NCI-H2196 (cell line): ENCODE data around the gene CASZ1.

Experiments
- DNase-seq: peaks from one replicate; lab custom pipeline; 2025; ENCODE audit not compliant: unreplicated experiment; lab: John Stamatoyannopoulos, UW

Gene CASZ1

DNA sequence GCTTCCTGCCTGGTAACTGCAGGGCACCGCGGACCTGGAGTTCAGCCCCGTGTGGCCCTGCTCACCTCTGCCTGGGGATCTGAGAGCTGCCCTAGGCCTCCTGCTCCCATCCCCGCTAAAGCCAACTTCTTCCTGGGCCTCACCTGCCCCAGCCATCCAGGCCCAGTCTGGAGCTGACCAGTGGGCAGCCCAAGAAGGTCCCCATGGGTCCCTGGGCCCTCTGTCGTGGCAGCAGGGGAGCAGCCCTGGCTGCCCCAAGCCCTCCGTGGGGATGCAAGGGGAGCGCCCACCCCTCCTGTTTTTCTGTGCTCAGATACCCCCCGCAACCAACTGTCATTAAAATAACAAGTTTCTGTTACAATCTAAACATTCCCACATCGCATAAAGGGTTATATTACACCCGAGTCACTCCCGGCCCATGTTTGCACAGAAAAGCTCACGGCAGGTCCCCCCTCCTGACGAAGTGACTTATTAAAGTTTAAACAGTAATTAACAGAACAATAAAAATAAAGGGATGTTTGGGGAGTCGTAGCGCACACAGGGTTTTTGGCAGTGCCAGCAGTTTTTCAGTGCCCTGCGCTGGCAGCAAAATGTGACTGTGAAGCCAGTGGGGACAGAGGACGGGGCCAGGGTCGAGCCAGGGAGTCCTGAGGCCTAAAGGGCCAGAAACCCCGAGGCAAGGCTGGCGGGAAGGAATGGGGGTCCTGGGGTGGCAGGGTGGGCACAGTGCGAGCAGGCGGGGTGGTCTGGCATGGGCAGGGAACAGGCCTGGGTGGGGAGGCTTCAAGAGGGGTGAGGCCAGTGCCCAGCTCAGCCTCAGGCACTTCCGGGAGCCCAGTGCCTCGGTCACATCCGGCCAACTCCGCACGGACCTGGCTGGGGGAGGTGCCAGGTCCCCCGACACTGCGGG lies 121.5 kb downstream of the CASZ1 start:
- DNase-seq, result no peak

DNA sequence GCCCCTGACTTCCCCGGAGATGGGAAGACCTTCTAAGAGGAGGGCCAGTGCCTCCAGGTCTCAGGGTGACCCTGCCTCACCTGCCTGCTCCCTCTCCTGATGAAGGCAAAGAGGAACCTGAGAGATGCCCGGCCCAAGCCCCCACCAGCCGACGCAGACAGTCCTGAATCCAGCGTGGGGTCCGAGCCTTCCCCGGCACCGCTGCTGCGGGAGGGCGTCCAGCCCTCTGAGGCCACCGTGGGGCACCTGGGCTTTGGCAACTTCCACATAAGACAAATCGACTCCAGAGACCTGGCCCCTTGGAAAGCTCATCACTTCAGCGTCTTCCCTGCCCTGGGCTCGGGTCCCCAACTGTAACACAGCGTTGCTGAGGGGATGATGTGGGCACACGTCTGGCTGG lies 122.2 kb downstream of the CASZ1 start:
- no peak for DNase-seq

- no peak for DNase-seq
Observed at GRCh38 chr1:10673109-10673711, 123.2 kb downstream of the CASZ1 start.

DNA sequence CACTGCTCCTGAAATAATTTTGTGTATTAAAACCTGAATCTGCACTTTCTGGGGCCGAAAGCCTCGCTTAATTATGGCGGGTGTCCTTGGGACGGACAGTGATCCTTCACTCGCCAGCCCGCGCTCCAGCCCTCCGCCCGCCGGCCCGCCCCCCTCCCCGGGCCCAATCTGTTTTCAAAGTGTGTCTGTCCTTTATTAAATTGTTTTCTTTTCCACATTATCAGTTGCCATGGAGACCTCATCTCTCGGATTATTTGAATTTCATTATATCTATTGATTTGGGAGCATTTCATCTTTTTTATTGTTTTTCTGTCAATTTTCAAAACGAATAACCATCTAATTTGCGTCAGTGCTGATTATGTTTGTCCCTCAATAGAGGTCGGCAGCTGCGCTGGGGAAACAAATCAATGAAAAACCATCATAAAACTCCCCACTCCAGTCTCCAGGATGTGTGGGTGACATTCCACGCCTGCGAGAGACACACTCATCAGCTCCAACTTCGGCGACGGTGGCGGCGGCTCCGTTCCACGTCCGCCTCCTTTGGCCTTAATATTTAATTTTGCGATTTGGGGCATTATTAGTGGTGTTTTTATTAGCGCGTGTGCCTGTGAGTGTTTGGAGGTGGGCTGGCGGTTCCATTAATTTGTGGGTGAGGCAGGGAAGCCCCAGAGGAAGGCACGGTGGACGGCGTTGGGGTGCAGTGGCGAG lies 123.9 kb downstream of the CASZ1 start:
- DNase-seq, result no peak

DNA sequence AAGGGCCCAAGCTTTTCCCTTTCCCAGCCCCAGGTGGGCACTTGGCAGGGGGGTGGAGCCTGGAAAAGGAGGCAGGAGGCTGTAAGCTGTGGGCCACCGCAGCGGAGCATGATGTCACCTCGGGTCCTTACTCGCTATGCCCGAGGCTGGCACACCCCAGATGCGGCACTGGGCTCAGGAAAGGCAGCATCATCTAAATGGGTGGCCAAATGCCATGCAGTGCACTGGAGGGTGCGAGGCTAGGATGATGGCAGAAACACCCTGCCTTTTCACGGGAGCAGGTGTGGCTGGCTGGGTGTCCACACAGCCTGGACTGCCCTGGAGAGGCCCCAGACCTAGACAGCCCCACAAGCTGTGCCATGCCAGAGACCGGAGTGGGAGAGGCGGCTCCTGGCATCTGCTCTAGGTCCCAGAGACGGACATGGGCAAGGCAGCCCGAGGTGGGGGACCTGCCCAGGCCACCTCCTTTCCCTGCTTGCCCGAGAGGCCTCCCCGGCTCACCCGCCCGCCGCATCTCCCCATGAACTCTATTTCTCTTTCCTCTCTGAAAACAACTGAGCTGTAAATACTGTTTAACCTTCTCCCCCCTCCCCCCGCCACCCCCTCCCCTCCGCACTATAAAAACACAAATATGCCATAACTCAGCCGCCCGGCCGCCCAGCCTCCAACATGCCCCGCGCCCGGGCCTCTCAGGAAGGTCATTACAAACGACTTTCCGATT lies 124.7 kb downstream of the CASZ1 start:
- DNase-seq, result no peak

- no peak for DNase-seq
Observed at GRCh38 chr1:10671090-10671489, 125.4 kb downstream of the CASZ1 start.

DNA sequence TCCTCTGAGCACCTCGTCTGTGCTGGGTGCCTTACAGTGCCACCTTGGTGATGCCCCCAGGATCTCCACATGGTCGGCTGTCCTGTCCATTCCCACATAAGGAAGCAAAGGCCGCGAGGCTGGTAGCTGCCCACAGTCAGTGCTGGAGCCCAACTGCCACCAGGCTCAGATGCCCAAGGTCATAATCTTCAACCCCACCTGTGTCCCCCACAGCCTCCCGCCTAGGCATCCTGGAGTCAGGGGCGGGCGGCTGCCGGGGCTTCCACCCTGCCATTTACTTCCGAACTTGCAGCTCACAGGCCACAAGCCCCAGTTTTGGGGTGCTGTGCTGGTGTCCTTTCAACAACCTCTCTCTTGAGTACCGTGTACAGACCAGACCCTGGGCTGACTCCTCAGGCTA lies 126.3 kb downstream of the CASZ1 start:
- no peak for DNase-seq

- no peak for DNase-seq
Observed at GRCh38 chr1:10669570-10669969, 126.9 kb downstream of the CASZ1 start.

DNA sequence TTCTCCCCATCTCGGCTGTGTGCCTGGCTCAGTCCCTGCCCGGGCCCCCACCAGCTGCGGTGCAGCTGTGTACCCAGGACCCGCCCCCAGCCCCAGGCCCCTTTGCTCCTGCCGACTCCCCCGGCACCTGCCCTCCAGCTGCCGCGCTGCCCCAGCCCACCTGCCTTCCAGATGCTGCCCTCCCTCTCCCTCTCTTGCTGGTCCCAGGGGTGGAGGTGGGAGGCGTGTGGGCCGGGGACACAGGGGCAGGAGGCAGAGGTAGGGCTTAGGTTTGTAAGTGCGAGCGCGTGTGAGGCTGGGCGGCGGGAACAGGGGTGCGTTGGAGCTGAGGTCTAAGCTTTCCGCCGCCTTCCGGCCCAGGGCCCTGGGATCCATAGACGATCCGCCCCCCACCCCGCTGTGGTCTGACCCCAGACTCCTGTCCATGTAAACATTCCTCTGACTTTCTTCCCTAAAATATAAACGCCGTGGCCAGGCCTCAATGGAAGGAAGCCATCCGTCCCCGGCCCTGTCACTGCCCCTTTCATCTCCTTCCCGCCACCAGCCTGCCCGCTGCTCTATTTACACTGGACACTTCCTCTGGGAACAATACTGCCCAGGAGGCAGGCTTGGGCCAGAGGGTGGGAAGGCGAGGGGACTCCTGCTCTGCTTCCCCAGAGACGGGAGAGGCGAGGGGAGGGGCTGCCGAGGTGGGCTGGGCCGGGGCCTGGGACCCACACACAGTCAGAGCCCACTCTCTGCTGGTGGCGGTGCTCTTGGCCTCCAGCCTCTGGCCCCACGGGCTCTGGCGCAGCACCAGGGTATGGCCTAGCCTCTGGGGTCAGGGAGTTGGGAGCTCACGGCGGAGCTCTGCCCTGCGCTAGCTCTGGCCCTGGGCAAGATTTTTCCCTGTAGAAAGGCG lies 128.3 kb downstream of the CASZ1 start:
- DNase-seq, result no peak

- DNase-seq, result no peak
Observed at GRCh38 chr1:10665930-10666850, 130.3 kb downstream of the CASZ1 start.

- DNase-seq, result no peak
Observed at GRCh38 chr1:10665226-10665625, 131.2 kb downstream of the CASZ1 start.

DNA sequence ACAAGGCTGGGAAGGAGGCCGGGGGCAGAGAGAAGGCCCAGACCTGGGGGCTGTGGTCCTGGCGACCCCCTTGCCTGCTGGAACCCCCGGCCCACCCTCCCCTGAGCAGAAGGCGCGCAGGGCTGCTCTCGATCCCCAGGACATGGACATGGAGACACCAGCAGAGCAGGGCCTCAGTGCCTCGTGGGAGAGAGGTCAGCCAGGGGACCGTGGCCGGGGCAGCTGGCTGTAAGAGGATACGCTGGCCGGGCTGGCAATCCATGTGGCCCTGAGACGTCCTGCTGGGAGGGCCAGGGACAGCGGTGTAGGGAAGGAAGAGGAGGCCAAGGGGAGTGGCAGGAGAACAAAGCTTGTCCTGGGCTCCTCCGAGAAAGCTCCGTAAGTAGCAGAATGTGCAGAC lies 132.2 kb downstream of the CASZ1 start:
- no peak for DNase-seq

DNA sequence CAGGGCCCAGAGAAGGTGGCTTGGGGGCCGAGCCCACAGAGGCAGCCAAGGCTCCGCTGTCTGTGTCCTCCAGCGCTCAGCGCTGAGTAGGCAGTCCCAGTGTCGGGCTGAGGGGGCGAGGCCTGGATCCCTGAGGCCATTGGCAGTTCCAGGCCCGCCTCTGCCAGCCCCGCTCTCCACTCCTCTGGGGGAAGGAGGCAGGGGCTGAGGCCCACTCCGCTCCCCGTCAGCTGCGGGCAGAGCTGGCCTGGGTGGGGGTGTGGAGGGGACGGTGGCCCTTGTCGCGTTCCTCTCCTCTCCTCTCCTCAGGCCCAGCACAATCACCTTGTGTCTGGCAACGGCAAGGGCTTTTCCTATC lies 132.8 kb downstream of the CASZ1 start:
- DNase-seq, result no peak

DNA sequence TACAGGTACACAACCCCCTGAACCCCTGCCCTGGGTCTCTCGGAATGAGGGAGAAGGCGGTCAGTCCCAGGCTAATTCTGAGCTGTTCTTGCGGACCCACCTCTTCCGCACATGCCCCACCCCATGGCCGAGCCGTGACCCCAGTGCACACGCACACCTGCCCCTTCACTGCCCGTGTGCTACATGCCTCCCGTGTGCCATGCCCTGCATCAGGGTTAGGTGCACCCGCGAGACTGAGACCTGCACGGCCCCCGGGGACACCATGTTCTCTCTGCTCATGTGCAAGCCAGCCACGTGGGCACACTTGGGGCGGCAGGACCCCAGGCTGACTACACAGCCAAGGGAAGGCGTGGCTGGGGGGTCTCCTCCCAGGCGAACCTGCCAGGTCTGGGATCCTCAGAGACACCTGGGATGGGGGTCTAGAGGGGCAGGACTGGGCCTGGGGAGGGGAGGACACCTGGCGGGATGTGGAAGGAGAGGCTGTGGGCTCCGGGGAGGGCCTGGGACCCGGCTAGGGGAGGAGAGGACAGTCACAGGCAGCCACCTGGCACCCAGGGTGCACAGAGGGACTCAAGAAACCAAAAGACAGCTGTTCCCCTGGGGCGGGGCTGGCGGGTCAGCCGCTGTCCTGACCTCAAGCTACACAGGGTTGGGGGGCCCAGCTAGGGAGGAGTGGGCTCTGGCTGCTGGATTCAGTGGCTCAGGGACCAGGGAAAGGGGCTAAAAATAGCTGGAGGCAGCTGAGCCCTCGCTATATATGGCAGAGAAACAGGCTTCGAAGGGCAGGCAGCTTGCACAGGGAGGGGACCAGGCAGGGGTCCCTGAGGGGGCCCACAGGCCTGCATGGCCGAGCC lies 133.4 kb downstream of the CASZ1 start:
- no peak for DNase-seq

GRCh38 chr1:10662090-10662688 lies 134.3 kb downstream of the CASZ1 start:
- no peak for DNase-seq

DNA sequence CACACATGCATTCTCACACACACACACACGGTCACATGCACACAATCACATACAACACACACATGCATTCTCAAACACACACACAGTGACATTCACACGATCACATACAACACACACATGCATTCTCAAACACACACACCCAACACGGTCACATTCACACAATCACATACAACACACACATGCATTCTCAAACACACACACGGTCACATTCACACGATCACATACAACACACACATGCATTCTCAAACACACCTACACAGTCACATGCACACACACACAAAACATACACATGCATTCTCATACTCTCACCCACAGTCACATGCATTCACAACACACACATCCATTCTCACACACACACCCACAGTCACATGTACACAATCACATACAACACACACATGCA lies 135.0 kb downstream of the CASZ1 start:
- DNase-seq, result no peak

DNA sequence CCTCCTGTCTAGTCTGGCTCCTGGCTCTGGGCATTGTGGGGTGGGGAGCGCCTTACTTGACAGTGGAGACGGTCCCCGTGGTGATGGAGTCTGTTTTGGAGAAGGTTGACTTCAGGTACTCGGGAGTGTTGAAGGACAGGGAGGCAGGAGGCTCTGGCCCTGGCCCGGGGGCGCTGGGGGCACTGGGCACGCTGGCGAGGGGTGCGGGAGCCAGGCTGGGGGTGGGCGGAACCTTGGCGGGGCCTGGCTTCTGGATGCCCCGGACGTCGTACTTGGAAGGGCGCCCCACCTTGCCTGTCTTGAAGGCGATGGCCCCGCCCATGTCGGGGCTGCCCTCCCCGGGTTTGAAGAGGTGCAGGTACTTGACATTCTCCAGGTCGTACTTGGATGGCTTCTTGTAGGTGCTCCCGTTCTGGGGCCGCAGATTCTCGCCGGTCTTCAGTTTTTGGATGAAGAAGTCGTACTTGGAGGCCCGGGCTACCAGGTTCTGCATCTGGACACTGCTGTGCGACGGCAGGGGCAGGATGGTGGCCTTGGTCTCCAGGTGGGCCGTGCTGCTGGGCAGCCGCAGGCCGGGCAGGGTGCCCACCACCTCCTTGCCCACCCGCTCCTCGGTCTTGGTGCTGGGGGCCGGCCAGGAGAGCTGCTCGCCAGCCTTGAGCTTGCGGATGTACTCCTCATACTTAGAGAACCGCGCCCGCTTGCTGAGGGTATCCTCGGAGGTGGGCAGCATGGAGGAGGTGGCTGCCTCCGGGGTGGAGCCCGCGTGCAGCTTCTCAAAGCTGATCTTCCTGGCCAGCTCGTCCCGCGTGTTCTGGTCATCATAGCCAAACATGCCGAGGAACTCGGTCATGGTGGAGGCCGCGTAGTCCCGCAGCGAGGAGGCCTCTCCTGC lies 136.6 kb downstream of the CASZ1 start:
- DNase-seq, result no peak
